K562 (cell line): ENCODE results near the gene SCAMP3. TPM values are rescaled to one million over a fixed set of nuclear protein-coding genes. Genes with fewer than 3 reads are reported as not detected.

Experiments used
- E2F3 ChIP-seq: fragments of 250-450 bp; sonication (Bioruptor Pico); IDR thresholded peaks from 2 replicates; pipeline ENCODE4 v1.4.0; 2020; ENCODE audit warnings: mild to moderate bottlenecking
- E2F5 ChIP-seq: sonication (generic); formaldehyde crosslinking; IDR thresholded peaks from 2 replicates; pipeline ENCODE4 v1.8.0; 2022; ENCODE audit warnings: mild to moderate bottlenecking, missing genetic modification reagents
- EGR1 ChIP-seq: fragments of 450-650 bp; conservative IDR thresholded peaks from 2 replicates; pipeline ENCODE4 v1.6.1; 2017; ENCODE audit warnings: mild to moderate bottlenecking
- EHMT2 ChIP-seq: fragments of 450-650 bp; IDR thresholded peaks from 2 replicates; pipeline ENCODE4 v1.6.1; 2018; ENCODE audit warnings: antibody characterized with exemption
- MBD2 ChIP-seq: sonication (generic); IDR thresholded peaks from 2 replicates; pipeline ENCODE4 v1.6.1; 2016; ENCODE audit warnings: low read depth, borderline replicate concordance
- MEIS2 ChIP-seq: fragments of 450-650 bp; IDR thresholded peaks from 2 replicates; pipeline ENCODE4 v1.6.1; 2014; ENCODE audit warnings: mild to moderate bottlenecking; ENCODE audit not compliant: partially characterized antibody
- NCOR1 ChIP-seq: fragments of 450-650 bp; IDR thresholded peaks from 2 replicates; pipeline ENCODE4 v1.6.1; 2016; ENCODE audit warnings: mild to moderate bottlenecking, moderate library complexity
- NFATC3 ChIP-seq: fragments of 450-650 bp; IDR thresholded peaks from 2 replicates; pipeline ENCODE4 v1.6.1; 2017; ENCODE audit warnings: mild to moderate bottlenecking
- OTX1 ChIP-seq: fragments of 450-650 bp; formaldehyde crosslinking; IDR thresholded peaks from 2 replicates; pipeline ENCODE4 v1.4.0; 2022; ENCODE audit warnings: mild to moderate bottlenecking
- PHF21A ChIP-seq: fragments of 450-650 bp; IDR thresholded peaks from 2 replicates; pipeline ENCODE4 v1.6.1; 2017; ENCODE audit warnings: low read depth, borderline replicate concordance
- RBM22 ChIP-seq: fragments of 200-400 bp; formaldehyde crosslinking; IDR thresholded peaks from 2 replicates; pipeline ENCODE4 v1.6.1; 2018; ENCODE audit warnings: low read length, low read depth; ENCODE audit not compliant: poor library complexity, severe bottlenecking
- SMARCA5 ChIP-seq: fragments of 450-650 bp; IDR thresholded peaks from 2 replicates; pipeline ENCODE4 v1.6.1; 2016
- STAT6 ChIP-seq: sonication (generic); formaldehyde crosslinking; IDR thresholded peaks from 2 replicates; pipeline ENCODE4 v1.8.1; 2023; ENCODE audit warnings: mild to moderate bottlenecking, missing genetic modification reagents
- TAL1 ChIP-seq: fragments of 450-650 bp; IDR thresholded peaks from 2 replicates; pipeline ENCODE4 v1.6.1; 2016; ENCODE audit warnings: mild to moderate bottlenecking
- ZNF140 ChIP-seq: fragments of 250-450 bp; sonication (Bioruptor Pico); IDR thresholded peaks from 2 replicates; pipeline ENCODE4 v1.8.0; 2021; ENCODE audit warnings: moderate library complexity, mild to moderate bottlenecking, inconsistent platforms
- ZNF764 ChIP-seq: fragments of 250-450 bp; sonication (Bioruptor Pico); IDR thresholded peaks from 2 replicates; pipeline ENCODE4 v1.4.0; 2020; ENCODE audit warnings: low read depth, mild to moderate bottlenecking, moderate library complexity
- polyA plus RNA-seq, 8 experiments: library from polyadenylated mRNA; depleted of rRNA in 4 of 8; stranded (reverse) in 5 of 8; unstranded in 3 of 8; fragments of >200 nt; fragmentation: Nextera tagmentation in 2 of 8; fragmentation: Illumina TruSeq in 1 of 8; extraction: Ambion mirVana in 2 of 8; extraction: Trizol in 1 of 8; gene quantifications; 2 replicates each; pipeline versions ENCODE4 v1.2.1 to v1.2.3, GENCODE V29; 2011 to 2014; ENCODE audit warnings: inconsistent platforms in 1 of 8, missing spikeins in 1 of 8
- total RNA-seq, 7 experiments: library from RNA; depleted of rRNA in 6 of 7; stranded (reverse); fragments of >200 nt in 6 of 7; fragmentation: Illumina TruSeq in 2 of 7; extraction: Trizol in 2 of 7; gene quantifications; 2 replicates each; pipeline versions ENCODE4 v1.2.1 to v1.2.3, GENCODE V29; 2011 to 2021; ENCODE audit warnings: low replicate concordance in 1 of 7
- TF ChIP-seq, protein P1 (sequence below): sonication (generic); formaldehyde crosslinking; IDR thresholded peaks from 2 replicates; pipeline ENCODE4 v1.8.1; 2022; ENCODE audit warnings: missing genetic modification reagents
- TF ChIP-seq, protein P2 (sequence below): sonication (generic); formaldehyde crosslinking; IDR thresholded peaks from 2 replicates; pipeline ENCODE4 v1.8.0; 2022; ENCODE audit warnings: mild to moderate bottlenecking, missing genetic modification reagents
- TF ChIP-seq, protein P3 (sequence below): fragments of 250-450 bp; sonication (Bioruptor Pico); IDR thresholded peaks from 2 replicates; pipeline ENCODE4 v1.5.0; 2021; ENCODE audit warnings: mild to moderate bottlenecking, borderline replicate concordance

Gene SCAMP3
- total and polyA plus RNA-seq, 9 of the 15 experiments (the other 6 are each of a cell fraction or from before 2014, with no cell fraction given): 14.2 to 131 (median 86.1) TPM

GRCh38 chr1:155244368-155245162, 17.6 kb downstream of the SCAMP3 start (continued):
- no peak for TF ChIP-seq ZNF140
- TF ChIP-seq NFATC3: peak; percentile 85
- TF ChIP-seq, protein P1, sequence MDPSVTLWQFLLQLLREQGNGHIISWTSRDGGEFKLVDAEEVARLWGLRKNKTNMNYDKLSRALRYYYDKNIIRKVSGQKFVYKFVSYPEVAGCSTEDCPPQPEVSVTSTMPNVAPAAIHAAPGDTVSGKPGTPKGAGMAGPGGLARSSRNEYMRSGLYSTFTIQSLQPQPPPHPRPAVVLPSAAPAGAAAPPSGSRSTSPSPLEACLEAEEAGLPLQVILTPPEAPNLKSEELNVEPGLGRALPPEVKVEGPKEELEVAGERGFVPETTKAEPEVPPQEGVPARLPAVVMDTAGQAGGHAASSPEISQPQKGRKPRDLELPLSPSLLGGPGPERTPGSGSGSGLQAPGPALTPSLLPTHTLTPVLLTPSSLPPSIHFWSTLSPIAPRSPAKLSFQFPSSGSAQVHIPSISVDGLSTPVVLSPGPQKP (CRISPR knock-in tag): no peak
- peak; percentile 70 for TF ChIP-seq MEIS2
- TF ChIP-seq EHMT2: peak; percentile 88
- peak; percentile 55; the same call in 1 of the 2 replicates for TF ChIP-seq ZNF764 (CRISPR knock-in tag)
- TF ChIP-seq EGR1: peak; percentile 84
- TF ChIP-seq STAT6 (CRISPR knock-in tag): 0 out of 2 replicates have a peak, but pooled peaks have one; percentile 57
- peak; percentile 72 for TF ChIP-seq TAL1
- TF ChIP-seq, protein P2, sequence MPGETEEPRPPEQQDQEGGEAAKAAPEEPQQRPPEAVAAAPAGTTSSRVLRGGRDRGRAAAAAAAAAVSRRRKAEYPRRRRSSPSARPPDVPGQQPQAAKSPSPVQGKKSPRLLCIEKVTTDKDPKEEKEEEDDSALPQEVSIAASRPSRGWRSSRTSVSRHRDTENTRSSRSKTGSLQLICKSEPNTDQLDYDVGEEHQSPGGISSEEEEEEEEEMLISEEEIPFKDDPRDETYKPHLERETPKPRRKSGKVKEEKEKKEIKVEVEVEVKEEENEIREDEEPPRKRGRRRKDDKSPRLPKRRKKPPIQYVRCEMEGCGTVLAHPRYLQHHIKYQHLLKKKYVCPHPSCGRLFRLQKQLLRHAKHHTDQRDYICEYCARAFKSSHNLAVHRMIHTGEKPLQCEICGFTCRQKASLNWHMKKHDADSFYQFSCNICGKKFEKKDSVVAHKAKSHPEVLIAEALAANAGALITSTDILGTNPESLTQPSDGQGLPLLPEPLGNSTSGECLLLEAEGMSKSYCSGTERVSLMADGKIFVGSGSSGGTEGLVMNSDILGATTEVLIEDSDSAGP (CRISPR knock-in tag): peak; percentile 80
- peak; percentile 100 for TF ChIP-seq E2F3 (CRISPR knock-in tag)
- peak; percentile 99 for TF ChIP-seq E2F5 (CRISPR knock-in tag)
- peak; percentile 92 for TF ChIP-seq MBD2
- TF ChIP-seq, protein P3, sequence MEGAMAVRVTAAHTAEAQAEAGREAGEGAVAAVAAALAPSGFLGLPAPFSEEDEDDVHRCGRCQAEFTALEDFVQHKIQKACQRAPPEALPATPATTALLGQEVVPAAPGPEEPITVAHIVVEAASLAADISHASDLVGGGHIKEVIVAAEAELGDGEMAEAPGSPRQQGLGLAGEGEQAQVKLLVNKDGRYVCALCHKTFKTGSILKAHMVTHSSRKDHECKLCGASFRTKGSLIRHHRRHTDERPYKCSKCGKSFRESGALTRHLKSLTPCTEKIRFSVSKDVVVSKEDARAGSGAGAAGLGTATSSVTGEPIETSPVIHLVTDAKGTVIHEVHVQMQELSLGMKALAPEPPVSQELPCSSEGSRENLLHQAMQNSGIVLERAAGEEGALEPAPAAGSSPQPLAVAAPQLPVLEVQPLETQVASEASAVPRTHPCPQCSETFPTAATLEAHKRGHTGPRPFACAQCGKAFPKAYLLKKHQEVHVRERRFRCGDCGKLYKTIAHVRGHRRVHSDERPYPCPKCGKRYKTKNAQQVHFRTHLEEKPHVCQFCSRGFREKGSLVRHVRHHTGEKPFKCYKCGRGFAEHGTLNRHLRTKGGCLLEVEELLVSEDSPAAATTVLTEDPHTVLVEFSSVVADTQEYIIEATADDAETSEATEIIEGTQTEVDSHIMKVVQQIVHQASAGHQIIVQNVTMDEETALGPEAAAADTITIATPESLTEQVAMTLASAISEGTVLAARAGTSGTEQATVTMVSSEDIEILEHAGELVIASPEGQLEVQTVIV (CRISPR knock-in tag): no peak
- TF ChIP-seq OTX1 (CRISPR knock-in tag): peak; percentile 99
- TF ChIP-seq PHF21A: peak; percentile 99
- peak; percentile 91 for TF ChIP-seq NCOR1
- no peak for TF ChIP-seq SMARCA5
- peak; percentile 94 for TF ChIP-seq RBM22
